ENCODE measurements around the gene GPR39. TPM values are rescaled to one million over a fixed set of nuclear protein-coding genes. Genes with fewer than 3 reads are reported as not detected.
A peak's percentile ranks its signal among the peaks of the same experiment; 100 is the strongest.

GPR39 gene
- total RNA-seq = 1 to 10 TPM in 3 of 4 donors, under 1 TPM in 1; 0.76 to 1.3 (median 1.2) TPM

GRCh38 chr2:132416723-132417395 is at the start of gene GPR39:
TSS of gene GPR39 (plus strand) at chr2:132416805.
- Histone ChIP-seq H3K27me3 (peaks cover 0 to 6% (median 0%) of the 10 kb centered on the region in 4 donors), H3K36me3 (no peaks in the 10 kb centered on the region), H3K4me3 (peak within 1 kb of the TSS; percentile 54 to 79 (median 56)), H3K4me1 (peaks cover 7 to 39% (median 11%) of the 10 kb centered on the region in 3 donors), H3K27ac (peak within 1 kb of the TSS; percentile 76 to 84 (median 82)), H3K9me3 (no peaks in the 10 kb centered on the region)
- no peak for DNase-seq
- no peak for TF ChIP-seq POLR2A (IDR thresholded peaks at IDR 0.05)
- TF ChIP-seq, protein P1, sequence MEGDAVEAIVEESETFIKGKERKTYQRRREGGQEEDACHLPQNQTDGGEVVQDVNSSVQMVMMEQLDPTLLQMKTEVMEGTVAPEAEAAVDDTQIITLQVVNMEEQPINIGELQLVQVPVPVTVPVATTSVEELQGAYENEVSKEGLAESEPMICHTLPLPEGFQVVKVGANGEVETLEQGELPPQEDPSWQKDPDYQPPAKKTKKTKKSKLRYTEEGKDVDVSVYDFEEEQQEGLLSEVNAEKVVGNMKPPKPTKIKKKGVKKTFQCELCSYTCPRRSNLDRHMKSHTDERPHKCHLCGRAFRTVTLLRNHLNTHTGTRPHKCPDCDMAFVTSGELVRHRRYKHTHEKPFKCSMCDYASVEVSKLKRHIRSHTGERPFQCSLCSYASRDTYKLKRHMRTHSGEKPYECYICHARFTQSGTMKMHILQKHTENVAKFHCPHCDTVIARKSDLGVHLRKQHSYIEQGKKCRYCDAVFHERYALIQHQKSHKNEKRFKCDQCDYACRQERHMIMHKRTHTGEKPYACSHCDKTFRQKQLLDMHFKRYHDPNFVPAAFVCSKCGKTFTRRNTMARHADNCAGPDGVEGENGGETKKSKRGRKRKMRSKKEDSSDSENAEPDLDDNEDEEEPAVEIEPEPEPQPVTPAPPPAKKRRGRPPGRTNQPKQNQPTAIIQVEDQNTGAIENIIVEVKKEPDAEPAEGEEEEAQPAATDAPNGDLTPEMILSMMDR (IDR thresholded peaks at IDR 0.05) = no peak
- WGBS, 2 donors = 27 to 45% methylated on average over 9 to 19 of the region's 23 CpGs
- intact Hi-C loops (cut with DNase I) = no loop called here

DNA sequence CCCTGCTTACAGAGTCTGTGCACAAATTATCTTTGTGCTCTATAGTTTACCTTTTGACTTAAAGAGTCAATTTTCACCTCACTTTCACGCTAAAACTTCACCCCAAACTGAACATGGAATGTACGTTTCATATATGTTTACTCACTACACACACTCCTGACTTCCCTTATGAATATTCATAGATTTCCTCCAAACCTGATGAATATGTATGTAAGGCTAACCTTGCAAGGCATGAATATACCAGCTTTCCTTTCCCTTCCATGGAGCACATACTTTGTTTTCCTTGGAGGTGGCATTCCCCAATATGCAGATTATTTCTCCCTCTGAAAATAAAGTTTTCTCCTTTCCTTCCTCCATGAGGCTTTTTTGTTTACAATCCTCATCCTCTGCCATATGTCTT is 48.4 kb upstream of the GPR39 start:
- peaks cover 0 to 19% (median 0%) of the 10 kb centered on the region in 3 donors for H3K9me3 ChIP-seq
- no peak overlapping the region for H3K4me3 ChIP-seq
- H3K4me1 ChIP-seq = no peaks in the 10 kb centered on the region
- no peak for DNase-seq
- H3K27me3 ChIP-seq = no peaks in the 10 kb centered on the region
- WGBS, 2 donors = 22 to 30% methylated on average over 2 of the region's 2 CpGs
- intact Hi-C loops (cut with DNase I) = no loop called here
- H3K36me3 ChIP-seq = no peaks in the 10 kb centered on the region
- TF ChIP-seq, protein P1 (IDR thresholded peaks at IDR 0.05) = no peak
- no peak for TF ChIP-seq POLR2A (IDR thresholded peaks at IDR 0.05)
- H3K27ac ChIP-seq = no peak overlapping the region

DNA sequence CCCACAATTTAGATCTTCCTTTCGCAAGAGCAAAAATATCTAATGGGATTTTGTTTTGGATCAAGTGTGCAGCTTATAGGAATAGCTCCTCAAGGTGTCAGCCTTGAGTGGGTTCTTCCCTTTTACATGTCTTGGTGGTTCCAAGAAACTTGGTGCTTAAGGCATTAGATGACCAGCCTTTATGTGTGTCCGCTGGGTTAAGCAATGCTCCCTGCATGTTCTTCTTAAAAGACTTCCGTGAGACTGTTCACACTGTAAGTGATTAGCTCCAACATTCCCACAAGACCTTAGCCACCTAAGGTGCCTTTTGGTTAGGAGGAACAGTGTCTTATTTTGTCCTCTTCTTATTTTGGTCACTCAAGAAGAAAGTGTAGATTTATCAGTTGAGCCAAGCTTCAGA is 44.3 kb upstream of the GPR39 start:
- no peak overlapping the region for H3K4me3 ChIP-seq
- H3K36me3 ChIP-seq = no peaks in the 10 kb centered on the region
- DNase-seq = no peak
- H3K27ac ChIP-seq = no peak overlapping the region
- H3K9me3 ChIP-seq = no peaks in the 10 kb centered on the region
- no peaks in the 10 kb centered on the region for H3K27me3 ChIP-seq
- 83 to 94% methylated on average over 3 of the region's 3 CpGs for WGBS, 2 donors
- intact Hi-C loops (cut with DNase I) = no loop called here
- no peaks in the 10 kb centered on the region for H3K4me1 ChIP-seq
- TF ChIP-seq POLR2A (IDR thresholded peaks at IDR 0.05) = no peak

GRCh38 chr2:132373391-132374135 is 43.0 kb upstream of the GPR39 start:
- 58 to 72% methylated on average over 5 of the region's 5 CpGs for WGBS, 2 donors
- Histone ChIP-seq H3K9me3 (no peaks in the 10 kb centered on the region), H3K27ac (peak overlapping the region in 2 of 4 donors; percentile 42 to 60), H3K36me3 (no peaks in the 10 kb centered on the region), H3K4me3 (no peak overlapping the region), H3K4me1 (no peaks in the 10 kb centered on the region), H3K27me3 (no peaks in the 10 kb centered on the region)
- no peak for DNase-seq
- intact Hi-C loops (cut with DNase I) = no loop called here
- TF ChIP-seq POLR2A (IDR thresholded peaks at IDR 0.05) = no peak
- TF ChIP-seq, protein P1 (IDR thresholded peaks at IDR 0.05) = no peak

- Histone ChIP-seq H3K27ac (peak overlapping the region in 2 of 4 donors; percentile 42 to 60), H3K4me1 (no peaks in the 10 kb centered on the region), H3K4me3 (no peak overlapping the region), H3K27me3 (no peaks in the 10 kb centered on the region), H3K9me3 (no peaks in the 10 kb centered on the region), H3K36me3 (no peaks in the 10 kb centered on the region)
- intact Hi-C loops (cut with DNase I) = no loop called here
- TF ChIP-seq, protein P1 (IDR thresholded peaks at IDR 0.05) = no peak
- TF ChIP-seq POLR2A (IDR thresholded peaks at IDR 0.05) = no peak
- no peak for DNase-seq
These were observed 42.5 kb upstream of the GPR39 start for GRCh38 chr2:132374151-132374550.

All from esophagus squamous epithelium (tissue), 5 donors.